Esophagus muscularis mucosa (tissue), 4 donors: ENCODE results near the gene GALNTL6. TPM values are rescaled to one million over a fixed set of nuclear protein-coding genes. Genes with fewer than 3 reads are reported as not detected.

Experiments
- DNase-seq: peaks from one replicate; pipeline ENCODE4 v3.0.0-alpha.2; 2017; ENCODE audit errors: extremely low spot score
- H3K27ac ChIP-seq, 4 donors: fragments of 200-600 bp; sonication (generic); replicated peaks in 1 of 4; 1 replicate in 3 of 4; 2 replicates in 1 of 4; pipeline ENCODE4 v1.5.1; 2016 to 2019; ENCODE audit warnings: mild to moderate bottlenecking in 1 of 4
- H3K27me3 ChIP-seq, 4 donors: fragments of 200-600 bp; sonication (generic); one replicate each; pipeline versions ENCODE4 v1.5.1 to v1.6.0; 2016 to 2019
- H3K36me3 ChIP-seq, 4 donors: fragments of 200-600 bp; sonication (generic); one replicate each; pipeline ENCODE4 v1.5.1; 2016 to 2019
- H3K4me1 ChIP-seq, 4 donors: fragments of 200-600 bp; sonication (generic); one replicate each; pipeline ENCODE4 v1.5.1; 2016 to 2019
- H3K4me3 ChIP-seq, 4 donors: fragments of 200-600 bp; sonication (generic); 1 replicate in 2 of 4; 2 replicates in 2 of 4; pipeline ENCODE4 v1.5.1; 2016 to 2019; ENCODE audit warnings: mild to moderate bottlenecking in 4 of 4, moderate library complexity in 1 of 4
- H3K9me3 ChIP-seq, 4 donors: fragments of 200-600 bp; sonication (generic); 1 replicate in 3 of 4; 2 replicates in 1 of 4; pipeline ENCODE4 v1.5.1; 2016 to 2019
- CTCF ChIP-seq, 3 experiments: fragments of 200-600 bp in 2 of 3; fragments of 450-650 bp in 1 of 3; sonication (generic) in 2 of 3; IDR thresholded peaks; one replicate each; pipeline ENCODE4 v1.5.1; 2017 to 2019; ENCODE audit warnings: antibody characterized with exemption in 3 of 3, mild to moderate bottlenecking in 2 of 3, moderate library complexity in 1 of 3
- EP300 ChIP-seq: sonication (generic); formaldehyde crosslinking; IDR thresholded peaks from one replicate; pipeline ENCODE4 v1.6.1; 2017; ENCODE audit warnings: antibody characterized with exemption
- POLR2A ChIP-seq: fragments of 450-650 bp; IDR thresholded peaks from one replicate; pipeline ENCODE4 v1.6.1; 2017; ENCODE audit warnings: antibody characterized with exemption, moderate library complexity, mild to moderate bottlenecking, low read depth
- POLR2AphosphoS5 ChIP-seq, 2 donors: sonication (generic); formaldehyde crosslinking; IDR thresholded peaks; one replicate each; pipeline ENCODE4 v1.6.1; 2017; ENCODE audit warnings: antibody characterized with exemption in 2 of 2
- WGBS: methylation state at CpG from one replicate; pipeline ENCODE4 v1.1.5; 2018; 5-methylcytosine and 5-hydroxymethylcytosine counted together
- intact Hi-C: fragments of 100-400 bp; cut with DNase I; formaldehyde crosslinking; loops from one replicate; pipeline ENCODE4 v1.15.1; 2023
- total RNA-seq, 4 donors: library from RNA; depleted of rRNA; stranded (reverse); fragments of >200 nt; gene quantifications; one replicate each; pipeline versions ENCODE4 v1.1.0 to v1.2.1, GENCODE V29; 2016

GALNTL6 gene
- total RNA-seq, 4 donors from 2014 or later, result 0.33 to 0.42 TPM; not detected in 2

- WGBS, result 85% methylated on average over 3 of the region's 3 CpGs
- Histone ChIP-seq H3K36me3 (no peaks in the 10 kb centered on the region), H3K4me3 (no peak overlapping the region), H3K27me3 (no peaks in the 10 kb centered on the region), H3K4me1 (peaks cover 0 to 10% (median 3%) of the 10 kb centered on the region in 4 donors), H3K9me3 (no peaks in the 10 kb centered on the region), H3K27ac (no peak overlapping the region)
- no peak for DNase-seq
- intact Hi-C loops, result no loop called here
- no peak for TF ChIP-seq POLR2A
- no peak for TF ChIP-seq POLR2AphosphoS5 (IDR thresholded peaks at IDR 0.05)
- TF ChIP-seq CTCF (IDR thresholded peaks at IDR 0.05), result no peak
- TF ChIP-seq EP300, result no peak
These were observed 1009.1 kb downstream of the GALNTL6 start for GRCh38 chr4:172822331-172822730.

GRCh38 chr4:172826346-172826745, 1013.1 kb downstream of the GALNTL6 start:
- no peaks in the 10 kb centered on the region for H3K27me3 ChIP-seq
- H3K4me1 ChIP-seq, result peaks cover 0 to 10% (median 3%) of the 10 kb centered on the region in 4 donors
- WGBS, result 62% methylated on average over 5 of the region's 5 CpGs
- no peak for DNase-seq
- H3K27ac ChIP-seq, result no peak overlapping the region
- no peaks in the 10 kb centered on the region for H3K9me3 ChIP-seq
- H3K36me3 ChIP-seq, result no peaks in the 10 kb centered on the region
- intact Hi-C loops, result no loop called here
- H3K4me3 ChIP-seq, result no peak overlapping the region
- TF ChIP-seq EP300 (no peak), POLR2AphosphoS5 (IDR thresholded peaks at IDR 0.05) (no peak), POLR2A (no peak), CTCF (IDR thresholded peaks at IDR 0.05) (no peak)

GRCh38 chr4:172826861-172827260, 1013.7 kb downstream of the GALNTL6 start:
- Histone ChIP-seq H3K4me1 (peaks cover 0 to 10% (median 3%) of the 10 kb centered on the region in 4 donors), H3K27me3 (no peaks in the 10 kb centered on the region), H3K27ac (no peak overlapping the region), H3K36me3 (no peaks in the 10 kb centered on the region), H3K9me3 (no peaks in the 10 kb centered on the region), H3K4me3 (no peak overlapping the region)
- TF ChIP-seq CTCF (IDR thresholded peaks at IDR 0.05) (no peak), POLR2AphosphoS5 (IDR thresholded peaks at IDR 0.05) (no peak), EP300 (no peak), POLR2A (no peak)
- WGBS, result 96% methylated on average over 3 of the region's 3 CpGs
- intact Hi-C loops, result no loop called here
- no peak for DNase-seq

GRCh38 chr4:172830295-172830764, 1017.1 kb downstream of the GALNTL6 start:
- no peak for DNase-seq
- Histone ChIP-seq H3K4me1 (peaks cover 0 to 10% (median 3%) of the 10 kb centered on the region in 4 donors), H3K27ac (no peak overlapping the region), H3K36me3 (no peaks in the 10 kb centered on the region), H3K27me3 (no peaks in the 10 kb centered on the region), H3K9me3 (no peaks in the 10 kb centered on the region), H3K4me3 (no peak overlapping the region)
- TF ChIP-seq POLR2A (no peak), CTCF (IDR thresholded peaks at IDR 0.05) (peak; percentile 40 to 59 (median 48))
- intact Hi-C loops, result loop anchor here (10.0 kb wide), 1 partner anchor 986 kb away; no protein-coding TSS in a partner anchor
- 10% methylated on average over 5 of the region's 5 CpGs for WGBS

GRCh38 chr4:172836661-172837060, 1023.5 kb downstream of the GALNTL6 start:
- Histone ChIP-seq H3K4me3 (no peak overlapping the region), H3K9me3 (no peaks in the 10 kb centered on the region), H3K4me1 (peaks cover 0 to 17% (median 4%) of the 10 kb centered on the region in 4 donors), H3K36me3 (no peaks in the 10 kb centered on the region), H3K27ac (no peak overlapping the region), H3K27me3 (no peaks in the 10 kb centered on the region)
- TF ChIP-seq POLR2A (no peak), POLR2AphosphoS5 (IDR thresholded peaks at IDR 0.05) (no peak), CTCF (IDR thresholded peaks at IDR 0.05) (no peak), EP300 (no peak)
- 84% methylated on average over 3 of the region's 3 CpGs for WGBS
- no peak for DNase-seq
- intact Hi-C loops, result loop anchor here (10.0 kb wide), 1 partner anchor 992 kb away; no protein-coding TSS in a partner anchor
